C4-2B (cell line): ENCODE results near the gene SPIB.
"Not testable (repeated sequence)": the region's sequence is repeated elsewhere in the genome, so short reads cannot be mapped to it uniquely, and the experiment has no call there.

Experiments used
- H3K27ac ChIP-seq: fragments of 450-650 bp; 2 replicates; pipeline ENCODE4 v1.5.1; 2017
- CTCF ChIP-seq: fragments of 450-650 bp; conservative IDR thresholded peaks from 2 replicates; pipeline ENCODE4 v1.5.1; 2017; ENCODE audit warnings: mild to moderate bottlenecking
- ZFX ChIP-seq: fragments of 450-650 bp; IDR thresholded peaks from 2 replicates; pipeline ENCODE4 v1.6.1; 2017

Gene SPIB

DNA sequence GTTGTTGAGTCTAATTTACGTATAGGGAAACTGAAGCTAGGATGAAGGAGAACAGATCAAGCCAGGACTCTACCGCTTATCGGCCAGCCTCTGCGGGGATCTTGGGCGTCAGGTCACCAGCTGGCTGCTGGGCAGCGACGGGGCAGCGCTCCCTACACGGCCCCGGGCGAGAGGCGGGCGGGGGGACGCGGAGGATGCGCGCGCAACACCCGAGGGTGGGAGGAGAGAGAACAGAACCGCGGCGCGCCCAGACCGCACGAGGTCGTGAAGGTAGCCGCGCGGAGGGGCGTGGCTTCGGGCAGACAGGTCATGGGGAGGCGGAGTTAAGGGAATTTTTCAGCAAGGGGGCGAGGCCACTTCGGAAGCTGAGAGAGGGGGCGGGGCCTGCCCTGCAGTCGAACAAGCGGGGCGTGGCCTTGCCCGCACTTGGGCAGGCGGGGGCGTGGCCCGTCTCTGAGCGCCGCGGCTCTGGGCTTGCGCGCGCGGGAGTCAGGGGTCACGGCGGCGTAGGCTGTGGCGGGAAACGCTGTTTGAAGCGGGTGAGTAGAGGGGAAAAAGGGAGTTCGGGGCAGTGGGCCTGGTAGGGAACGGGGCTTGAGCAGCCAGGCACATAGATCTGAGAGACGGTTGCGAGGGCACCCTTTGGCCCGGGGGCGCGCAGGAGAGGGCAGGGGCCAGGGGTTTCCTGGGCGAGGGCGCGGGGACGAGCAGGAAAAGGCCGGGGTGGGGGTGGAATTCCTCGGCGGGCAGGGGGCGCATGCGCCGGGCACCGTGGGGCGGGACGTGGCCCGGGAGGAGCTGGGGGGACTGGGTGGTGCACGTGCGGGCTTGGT is 34.7 kb upstream of the SPIB start, which contains the start of gene POLD1:
Gene POLD1, plus strand, starts transcription at position 496 of the 833 bp plus-strand sequence. CDS start 14,505 bp downstream, outside the sequence.
- H3K27ac ChIP-seq, result peak within 1 kb of the TSS; percentile 88
- TF ChIP-seq ZFX (peak; percentile 41; the same call in 1 of the 2 replicates), CTCF (no peak)

DNA sequence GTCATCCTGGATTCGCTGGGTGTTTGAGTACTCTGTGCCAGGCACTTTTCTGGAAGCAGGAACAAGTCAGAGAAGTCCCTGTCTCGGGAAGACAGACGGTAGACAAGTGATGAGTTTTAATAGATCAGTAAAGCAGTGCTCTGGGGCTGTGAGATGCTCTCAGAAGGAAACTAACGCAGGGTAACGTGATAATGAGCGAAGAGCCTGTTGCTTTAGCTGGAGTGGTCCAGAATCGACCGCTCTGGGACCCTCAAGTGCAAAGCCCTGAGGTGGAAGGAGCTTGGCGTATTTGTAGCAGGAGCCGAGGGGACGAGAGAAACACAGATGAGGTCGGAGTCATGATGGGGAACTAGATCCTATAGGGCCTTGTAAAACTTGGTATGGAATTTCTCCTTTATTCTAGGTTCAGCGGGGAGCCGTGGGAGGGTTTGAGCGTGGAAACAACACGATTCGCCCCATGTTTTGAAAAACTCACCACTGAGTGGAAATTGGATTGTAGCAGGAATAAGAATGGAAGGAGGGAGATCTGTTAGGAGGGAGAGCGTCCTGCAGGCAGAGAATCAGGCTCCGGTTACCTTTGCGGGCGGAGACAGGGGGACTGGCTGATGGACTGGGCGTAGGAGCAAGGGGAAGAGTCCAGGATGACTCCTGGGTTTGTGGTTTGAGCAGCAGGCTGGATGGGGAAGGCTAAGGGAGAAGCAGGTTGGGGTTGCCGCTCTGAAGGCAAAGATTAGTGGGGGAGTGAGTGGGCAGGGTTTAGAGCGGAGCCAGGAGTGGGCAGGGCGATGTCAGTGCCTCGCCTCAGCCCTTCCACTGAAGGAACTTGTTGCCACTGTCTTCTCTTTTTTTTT is 33.8 kb upstream of the SPIB start:
- TF ChIP-seq ZFX, result peak; percentile 11; the same call in 1 of the 2 replicates
- no peak for TF ChIP-seq CTCF
- H3K27ac ChIP-seq, result peak overlapping the region; percentile 88

DNA sequence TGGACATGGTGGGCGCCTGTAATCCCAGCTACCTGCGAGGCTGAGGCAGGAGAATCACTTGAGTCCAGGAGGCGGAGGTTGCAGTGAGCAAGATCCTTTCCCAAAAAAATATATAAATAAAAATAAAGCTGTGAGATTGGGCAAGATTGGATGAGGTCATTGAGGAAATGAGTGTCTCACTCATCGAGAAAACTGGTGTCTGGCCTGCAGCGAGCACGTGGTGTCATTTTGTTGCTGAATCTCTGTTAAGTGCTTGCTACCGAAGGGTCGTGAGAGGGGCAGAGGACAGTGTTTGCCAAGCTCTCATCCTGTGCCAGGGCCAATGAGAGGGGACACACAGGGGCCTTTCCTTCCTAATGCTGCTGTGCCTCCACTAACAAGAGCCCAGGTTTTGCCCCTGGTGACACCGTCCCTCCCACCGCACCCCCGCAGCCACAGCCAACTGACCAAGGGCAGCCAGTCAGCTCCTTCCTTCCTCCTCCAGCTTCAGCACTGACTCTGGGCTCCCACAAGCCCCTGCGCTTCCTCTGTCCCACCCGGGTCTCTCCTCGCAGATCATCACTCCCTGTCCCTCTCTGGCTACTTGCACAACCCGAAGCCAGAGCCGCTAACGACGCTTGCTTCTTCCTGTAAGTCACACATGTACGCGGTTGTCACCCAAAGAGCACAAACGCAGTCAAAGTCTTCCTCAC is 31.4 kb upstream of the SPIB start:
- H3K27ac ChIP-seq, result no peak overlapping the region
- TF ChIP-seq CTCF, result no peak
- no peak for TF ChIP-seq ZFX

DNA sequence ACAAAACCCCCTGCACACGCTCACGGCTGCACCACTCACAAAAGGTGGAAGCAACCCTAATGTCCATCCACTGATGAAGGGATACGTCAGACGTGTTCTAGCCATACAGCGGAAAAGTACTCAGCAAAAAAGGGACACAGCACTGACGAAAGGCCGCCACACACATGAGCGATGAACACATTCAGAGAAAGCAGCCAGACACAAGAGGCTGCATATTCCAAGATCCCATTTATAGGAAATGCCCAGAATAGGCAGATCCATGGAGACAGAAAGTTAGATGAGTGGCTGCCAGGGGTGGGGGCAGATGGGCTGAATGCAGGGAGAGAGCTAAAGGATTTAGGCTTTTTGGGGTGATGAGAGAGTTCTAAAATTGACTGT is 30.9 kb upstream of the SPIB start:
- H3K27ac ChIP-seq, result no peak overlapping the region
- TF ChIP-seq ZFX, result no peak
- no peak for TF ChIP-seq CTCF

DNA sequence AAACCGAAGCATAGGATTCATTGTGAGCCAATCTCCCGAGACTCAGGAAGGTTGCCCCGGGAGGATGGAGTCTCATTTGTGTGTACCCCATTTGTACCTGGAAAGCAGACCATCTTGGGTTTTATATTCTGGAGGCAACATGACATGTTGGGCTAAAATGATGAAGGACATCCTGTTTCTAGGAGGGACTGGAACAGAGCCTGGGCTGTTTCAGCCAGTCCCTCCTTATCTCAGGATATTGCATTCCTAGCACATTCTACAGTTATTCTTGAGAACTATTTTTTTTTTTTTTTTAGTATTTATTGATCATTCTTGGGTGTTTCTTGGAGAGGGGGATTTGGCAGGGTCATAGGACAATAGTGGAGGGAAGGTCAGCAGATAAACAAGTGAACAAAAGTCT is 28.4 kb upstream of the SPIB start:
- not testable (repeated sequence) for H3K27ac ChIP-seq

- not testable (repeated sequence) for H3K27ac ChIP-seq
Observed at GRCh38 chr19:50390952-50391351, 27.8 kb upstream of the SPIB start.

DNA sequence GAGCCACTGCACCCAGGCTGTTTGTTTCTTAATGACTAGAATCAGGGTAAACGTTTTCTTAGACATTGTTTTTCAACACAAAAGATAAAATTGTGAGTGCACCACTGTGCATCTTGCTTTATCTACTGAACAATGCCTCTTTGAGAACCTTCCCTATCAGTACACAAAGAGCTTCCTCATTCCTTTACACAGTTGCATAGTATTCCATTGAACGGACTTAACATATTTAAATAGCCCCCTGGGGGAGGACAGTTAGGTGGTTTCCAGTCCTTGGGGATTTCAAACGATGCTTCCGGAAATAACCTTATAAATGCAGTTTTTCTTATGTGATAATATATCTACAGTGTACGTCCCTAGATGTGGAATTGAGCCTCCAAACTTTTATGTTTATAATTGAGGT is 26.0 kb upstream of the SPIB start:
- no peak overlapping the region for H3K27ac ChIP-seq
- no peak for TF ChIP-seq ZFX
- no peak for TF ChIP-seq CTCF

DNA sequence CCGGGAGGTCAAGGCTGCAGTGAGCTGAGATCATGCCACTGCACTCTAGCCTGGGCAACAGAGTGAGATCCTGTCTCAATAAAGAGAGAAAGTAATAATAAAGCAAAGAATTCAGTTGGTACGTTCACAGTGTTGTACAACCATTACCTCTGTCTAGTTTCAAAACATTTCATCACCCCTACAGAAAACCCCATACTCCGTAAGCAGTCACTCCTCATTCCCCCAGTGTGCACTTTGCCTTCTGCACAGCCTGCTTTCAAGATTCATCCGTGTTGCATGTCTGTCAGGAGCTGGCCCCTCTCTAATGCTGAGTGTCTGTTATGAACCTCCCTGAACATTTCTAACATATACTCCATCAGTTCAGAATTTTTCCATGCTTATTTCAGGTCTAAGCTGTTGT is 25.1 kb upstream of the SPIB start:
- no peak overlapping the region for H3K27ac ChIP-seq
- TF ChIP-seq CTCF (no peak), ZFX (no peak)
